Endothelial cell of umbilical vein (primary cell): ENCODE data around the gene FCRL2. TPM values are rescaled to one million over a fixed set of nuclear protein-coding genes. Genes with fewer than 3 reads are reported as not detected.

Experiments
- BruUV-seq: library from RNA; stranded (reverse); fragments of 400-500 nt; replicated peaks from 2 replicates; lab custom pipeline; 2021; lab: Mats Ljungman, UMichigan
- CTCF ChIA-PET: fragments of 300-600, 350-600 bp; sonication (Branson Sonifier 250); formaldehyde crosslinking; loops from one replicate; lab custom pipeline; 2021; ENCODE audit warnings: antibody characterized with exemption, inconsistent platforms; lab: Charles Lee
- POLR2A ChIA-PET: fragments of 300-600, 350-600 bp; sonication (Branson Sonifier 250); formaldehyde crosslinking; loops from one replicate; lab custom pipeline; 2021; ENCODE audit warnings: antibody characterized with exemption, inconsistent platforms; lab: Charles Lee
- DNase-seq: peaks from one replicate; pipeline ENCODE4 v3.0.0-alpha.2; 2011; ENCODE audit warnings: low read depth, low spot score
- FAIRE-seq: peaks from 2 replicates; lab custom pipeline; 2011; peaks lifted over from hg19 to GRCh38; lab: Jason Lieb, UNC
- H2AFZ ChIP-seq: 2 replicates; pipeline ENCODE4 v1.6.0; 2012; ENCODE audit warnings: low read depth, low read length, control low read depth, inconsistent platforms
- H3K27ac ChIP-seq: 2 replicates; pipeline ENCODE4 v1.5.1; 2011; ENCODE audit warnings: low read depth, mild to moderate bottlenecking, control low read depth, low read length, moderate library complexity; ENCODE audit not compliant: insufficient read depth
- H3K27me3 ChIP-seq, 2 experiments: 2 replicates each; pipeline versions ENCODE4 v1.6.0 to v1.6.1; 2011; ENCODE audit warnings: low read length in 2 of 2, mixed read lengths in 1 of 2; ENCODE audit not compliant: control insufficient read depth in 2 of 2, insufficient read depth in 2 of 2
- H3K36me3 ChIP-seq, 2 experiments: 2 replicates in 1 of 2; 3 replicates in 1 of 2; pipeline ENCODE4 v1.5.1; 2011; ENCODE audit warnings: low read length in 2 of 2, mild to moderate bottlenecking in 1 of 2, moderate library complexity in 1 of 2; ENCODE audit not compliant: control insufficient read depth in 2 of 2, insufficient read depth in 2 of 2; ENCODE audit errors: extremely low read depth in 1 of 2
- H3K4me1 ChIP-seq: 3 replicates; pipeline ENCODE4 v1.5.1; 2011; ENCODE audit warnings: mild to moderate bottlenecking, low read length; ENCODE audit not compliant: control insufficient read depth, insufficient read depth; ENCODE audit errors: extremely low read depth
- H3K4me2 ChIP-seq: 2 replicates; pipeline ENCODE4 v1.6.1; 2011; ENCODE audit warnings: low read length, control low read depth, mixed read lengths; ENCODE audit not compliant: insufficient read depth
- H3K4me3 ChIP-seq, 3 experiments: fragments of 200-600 bp in 1 of 3; sonication (generic), shearing (Covaris generic) in 1 of 3; replicated peaks in 1 of 3; 2 replicates each; pipeline ENCODE4 v1.5.1; 2011 to 2016; ENCODE audit warnings: control low read depth in 3 of 3, low read length in 3 of 3, mild to moderate bottlenecking in 2 of 3, inconsistent platforms in 1 of 3, low read depth in 1 of 3, moderate library complexity in 1 of 3; ENCODE audit not compliant: insufficient read depth in 1 of 3
- H3K79me2 ChIP-seq: 2 replicates; pipeline ENCODE4 v1.6.0; 2012; ENCODE audit warnings: low read length, inconsistent platforms; ENCODE audit not compliant: control insufficient read depth, insufficient read depth
- H3K9ac ChIP-seq: replicated peaks from 2 replicates; pipeline ENCODE3; 2011; ENCODE audit warnings: low read length, control low read depth; ENCODE audit not compliant: insufficient read depth; ENCODE audit errors: extremely low read depth
- H3K9me1 ChIP-seq: replicated peaks from 3 replicates; pipeline ENCODE4 v1.6.0; 2011; ENCODE audit warnings: mild to moderate bottlenecking, low read length; ENCODE audit not compliant: control insufficient read depth, insufficient read depth; ENCODE audit errors: extremely low read depth
- H3K9me3 ChIP-seq: replicated peaks from 2 replicates; pipeline ENCODE4 v1.5.1; 2012; ENCODE audit warnings: low read length, inconsistent platforms; ENCODE audit not compliant: control insufficient read depth, insufficient read depth
- H4K20me1 ChIP-seq: replicated peaks from 2 replicates; pipeline ENCODE3; 2011; ENCODE audit warnings: mild to moderate bottlenecking, low read length; ENCODE audit not compliant: control insufficient read depth, insufficient read depth; ENCODE audit errors: extremely low read depth
- CTCF ChIP-seq, 2 donors: IDR thresholded peaks; 1 replicate in 1 of 2; 2 replicates in 1 of 2; pipeline ENCODE4 v1.5.1; 2011; ENCODE audit warnings: low read length in 2 of 2, mild to moderate bottlenecking in 2 of 2, moderate library complexity in 2 of 2, control low read depth in 1 of 2, inconsistent platforms in 1 of 2, low read depth in 1 of 2; ENCODE audit not compliant: insufficient read depth in 1 of 2; ENCODE audit errors: extremely low read depth in 1 of 2
- EZH2 ChIP-seq: IDR thresholded peaks from 2 replicates; pipeline ENCODE4 v1.6.1; 2012; ENCODE audit warnings: borderline replicate concordance, low read depth, mild to moderate bottlenecking, moderate library complexity, low read length, inconsistent platforms; ENCODE audit not compliant: severe bottlenecking
- FOS ChIP-seq: IDR thresholded peaks from 2 replicates; pipeline ENCODE4 v1.6.1; 2011; ENCODE audit warnings: mild to moderate bottlenecking, low read length, moderate library complexity, borderline replicate concordance; ENCODE audit not compliant: insufficient read depth
- GATA2 ChIP-seq: IDR thresholded peaks from 2 replicates; pipeline ENCODE4 v1.7.0; 2011; ENCODE audit warnings: low read depth, mild to moderate bottlenecking, moderate library complexity, mixed read lengths, low read length; ENCODE audit not compliant: insufficient read length, insufficient read depth
- JUN ChIP-seq: IDR thresholded peaks from 2 replicates; pipeline ENCODE4 v1.6.1; 2011; ENCODE audit warnings: borderline replicate concordance, low read depth; ENCODE audit not compliant: insufficient read length, insufficient read depth
- MAX ChIP-seq: IDR thresholded peaks from 2 replicates; pipeline ENCODE4 v1.6.1; 2011; ENCODE audit not compliant: insufficient read depth, insufficient read length
- MYC ChIP-seq: IDR thresholded peaks from one replicate; pipeline ENCODE4 v1.6.1; 2011; ENCODE audit warnings: mild to moderate bottlenecking, low read depth, low read length
- POLR2A ChIP-seq: IDR thresholded peaks from 2 replicates; pipeline ENCODE4 v1.6.1; 2012; ENCODE audit warnings: low read depth, mild to moderate bottlenecking, control low read depth, low read length
- POLR2AphosphoS5 ChIP-seq: IDR thresholded peaks from 2 replicates; pipeline ENCODE4 v1.6.1; 2012; ENCODE audit warnings: low read depth, mild to moderate bottlenecking, control low read depth, low read length, moderate library complexity; ENCODE audit not compliant: insufficient read depth
- dilution Hi-C: fragments of 300-500 bp; cut with MboI; formaldehyde crosslinking; loops from one replicate; pipeline ENCODE4 v1.15.0; 2019; ENCODE audit warnings: low sequenced_read_pairs; ENCODE audit not compliant: extremely low pct_ligation_motif_present
- intact Hi-C: fragments of 100-400 bp; cut with micrococcal nuclease; formaldehyde crosslinking; loops from one replicate; pipeline ENCODE4 v1.10.0; 2022
- polyA plus RNA-seq, 4 experiments: library from polyadenylated mRNA; depleted of rRNA in 3 of 4; stranded (reverse) in 3 of 4; unstranded in 1 of 4; fragments of >200 nt; gene quantifications; 2 replicates each; pipeline versions ENCODE4 v1.2.1 to v1.2.3, GENCODE V29; 2011 to 2012; ENCODE audit warnings: missing spikeins in 1 of 4
- total RNA-seq: library from RNA; stranded (reverse); gene quantifications from 2 replicates; pipeline ENCODE4 v1.2.3, GENCODE V29; 2021

The FCRL2 gene
- total and polyA plus RNA-seq, 2 donors (not counting 3 experiments of a cell fraction or from before 2014, with no cell fraction given) = not detected

DNA sequence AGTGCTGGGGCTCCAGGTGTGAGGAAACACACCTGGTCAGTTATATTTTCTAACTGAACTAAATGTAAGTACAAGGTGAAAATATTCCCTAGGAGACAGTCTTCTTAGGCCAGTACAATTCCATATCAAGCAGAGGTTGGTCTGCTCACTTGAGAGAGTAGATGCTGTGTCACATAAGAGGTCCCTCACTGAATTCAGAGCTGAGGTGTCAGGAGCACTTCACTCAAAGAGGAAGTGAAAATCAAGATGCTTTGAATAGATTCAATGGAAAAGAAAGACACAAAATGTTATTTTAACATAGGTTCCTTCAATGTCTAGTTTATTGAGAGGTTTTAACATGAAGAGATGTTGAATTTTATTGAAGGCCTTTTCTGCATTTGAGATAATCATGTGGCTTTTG is 72.1 kb downstream of the FCRL2 start:
- no peaks in the 10 kb centered on the region for H3K9me1 ChIP-seq
- no peaks in the 10 kb centered on the region for H3K9me3 ChIP-seq
- no peaks in the 10 kb centered on the region for H4K20me1 ChIP-seq
- H3K4me2 ChIP-seq = no peak overlapping the region
- no peaks in the 10 kb centered on the region for H3K4me1 ChIP-seq
- dilution Hi-C loops (no loop called here), intact Hi-C loops (no loop called here)
- no peak overlapping the region for H3K4me3 ChIP-seq
- POLR2A ChIA-PET = no interaction called here
- TF ChIP-seq MYC (no peak), EZH2 (no peak), JUN (no peak), MAX (no peak), POLR2AphosphoS5 (no peak), GATA2 (no peak), FOS (no peak), POLR2A (no peak), CTCF (IDR thresholded peaks at IDR 0.05; ENCODE audit: extremely low read depth in 1 of 2, insufficient read depth in 1 of 2, low read depth in 1 of 2, low read length in 2 of 2) (no peak)
- FAIRE-seq = no peak
- H3K27me3 ChIP-seq = no peaks in the 10 kb centered on the region
- DNase-seq = no peak
- BruUV-seq = no TSS peak
- H3K36me3 ChIP-seq = no peaks in the 10 kb centered on the region
- no peaks in the 10 kb centered on the region for H3K79me2 ChIP-seq
- no peak overlapping the region for H3K27ac ChIP-seq
- H2AFZ ChIP-seq = no peak overlapping the region
- CTCF ChIA-PET = no interaction called here
- no peak overlapping the region for H3K9ac ChIP-seq
